SKM-1 treated with dmso at 0.1 percent for 144 hours (cell line): ENCODE results near the gene BRAF.
A peak's percentile ranks its signal among the peaks of the same experiment; 100 is the strongest.
"Not testable (repeated sequence)": the region's sequence is repeated elsewhere in the genome, so short reads cannot be mapped to it uniquely, and the experiment has no call there.

Source experiments
- DNase-seq: peaks from one replicate; lab custom pipeline; 2025; ENCODE audit not compliant: unreplicated experiment; lab: John Stamatoyannopoulos, UW

BRAF gene

DNA sequence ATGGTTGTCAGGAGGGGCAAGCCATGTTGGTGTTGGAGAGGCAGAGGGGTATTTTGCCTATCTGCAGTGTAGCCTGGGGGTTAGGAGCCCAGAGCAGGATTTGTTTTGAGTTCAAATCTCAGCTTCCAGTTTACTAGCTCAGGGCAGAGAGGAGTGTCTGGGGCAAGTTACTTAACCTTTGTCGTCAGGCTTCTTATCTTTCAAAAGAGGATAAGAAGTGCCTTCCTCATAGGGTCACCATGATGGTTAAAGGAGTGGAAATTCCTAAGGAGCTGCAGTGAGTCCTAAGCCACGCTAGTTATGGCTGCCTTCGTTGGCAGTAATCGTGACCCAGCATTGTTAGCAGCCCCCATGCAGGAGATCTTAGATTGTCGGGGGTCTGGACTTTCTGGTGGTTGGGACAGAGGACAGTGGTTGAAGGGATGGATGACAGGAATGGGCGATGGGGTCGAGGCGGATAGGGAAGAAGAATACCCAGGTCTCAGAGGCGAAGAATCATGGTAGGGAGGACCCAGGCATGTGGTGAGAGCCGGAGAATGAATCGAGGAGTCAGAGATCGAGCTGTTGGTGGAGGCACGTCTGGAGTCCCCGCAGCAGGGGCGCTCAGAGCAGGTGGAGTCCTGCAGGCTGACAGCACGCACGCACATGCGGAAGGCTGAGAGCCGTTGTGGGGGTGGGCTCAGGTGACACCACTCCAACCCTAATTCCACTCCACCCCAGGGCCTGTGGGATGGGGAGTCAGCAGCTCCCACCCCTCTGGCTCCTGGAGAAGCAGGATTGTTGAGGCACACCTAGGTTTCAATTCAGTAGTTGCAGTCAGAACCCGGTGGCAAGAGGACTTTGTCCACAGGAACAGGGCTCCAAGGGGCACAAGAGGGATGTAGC, 240.4 kb downstream of the BRAF start:
- DNase-seq: no peak

DNA sequence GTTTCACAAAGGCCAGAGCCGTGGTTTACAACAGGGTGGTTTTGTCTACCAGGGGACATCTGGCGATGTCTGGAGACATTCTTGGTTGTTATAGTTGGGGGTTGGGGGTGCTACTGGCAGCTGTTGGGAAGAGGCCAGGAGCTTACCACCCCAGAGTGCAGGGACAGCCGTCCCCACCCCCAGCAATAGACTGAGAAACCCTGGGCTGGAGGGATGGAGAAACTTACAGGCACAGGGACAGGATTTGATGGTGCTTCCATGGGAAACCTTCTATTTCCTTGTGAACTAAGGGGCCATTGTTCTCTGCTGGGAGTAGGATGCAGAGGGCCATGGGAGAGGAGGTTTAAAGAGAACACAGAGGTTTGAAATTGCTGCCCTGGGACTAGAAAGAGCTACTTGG, 241.1 kb downstream of the BRAF start:
- DNase-seq: no peak

DNA sequence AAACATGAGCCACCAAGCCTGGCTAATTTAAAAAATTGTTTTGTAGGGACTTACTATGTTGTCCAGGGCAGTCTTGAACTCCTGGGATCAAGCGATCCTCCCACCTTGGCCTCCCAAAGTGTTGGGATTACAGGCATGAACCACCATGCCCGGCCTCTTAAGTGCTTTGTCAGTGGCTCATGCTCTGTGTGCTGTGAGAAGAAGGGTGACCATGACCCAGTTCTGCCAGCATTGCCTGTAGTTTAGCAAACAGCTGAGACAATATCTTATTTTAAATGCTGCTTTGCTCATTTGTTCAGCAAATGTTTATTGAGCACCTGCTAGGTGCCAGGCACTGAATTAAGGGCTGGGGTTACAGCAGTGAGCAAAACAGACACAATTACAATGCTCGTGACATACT, 243.0 kb downstream of the BRAF start:
- DNase-seq: no peak

DNA sequence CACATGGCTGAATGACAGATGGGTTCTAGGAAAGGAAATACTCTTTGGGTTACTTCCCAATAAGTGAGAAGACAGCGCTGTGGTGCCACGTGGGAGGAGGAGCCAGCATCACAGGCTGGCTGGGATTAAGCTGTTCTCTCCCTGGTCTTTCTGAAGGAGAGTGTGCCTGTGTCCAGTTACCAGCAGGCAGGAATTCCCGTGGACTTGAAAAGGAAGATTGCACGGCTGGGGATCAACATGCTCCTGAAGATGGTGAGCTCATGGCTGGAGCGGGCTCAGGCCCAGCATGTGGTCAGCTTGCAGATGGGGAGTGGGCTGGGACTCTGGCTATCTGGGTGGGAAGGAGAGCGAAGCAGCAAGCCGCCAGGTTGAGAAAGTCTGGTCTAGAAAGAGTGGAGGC, 243.8 kb downstream of the BRAF start:
- no peak for DNase-seq

DNA sequence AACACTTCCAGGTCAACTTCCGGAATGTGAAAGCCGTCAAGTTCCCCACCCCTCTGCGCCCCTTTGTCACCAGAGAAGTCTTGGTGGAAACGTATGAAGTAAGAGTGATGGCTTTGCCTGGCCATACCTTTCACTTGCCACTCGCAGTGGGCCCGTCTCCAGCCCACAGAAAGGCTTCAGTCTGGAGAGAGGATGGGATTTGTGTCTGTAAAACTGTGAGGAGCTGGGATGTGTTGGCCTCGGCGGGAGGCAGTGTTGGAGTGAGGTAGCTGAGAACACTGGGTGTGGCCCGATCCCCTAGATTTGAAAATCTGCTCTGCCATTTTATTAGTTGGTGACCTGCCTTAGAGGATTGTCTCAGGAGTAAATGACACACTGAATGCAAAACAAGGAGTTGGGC, 245.5 kb downstream of the BRAF start:
- no peak for DNase-seq

DNA sequence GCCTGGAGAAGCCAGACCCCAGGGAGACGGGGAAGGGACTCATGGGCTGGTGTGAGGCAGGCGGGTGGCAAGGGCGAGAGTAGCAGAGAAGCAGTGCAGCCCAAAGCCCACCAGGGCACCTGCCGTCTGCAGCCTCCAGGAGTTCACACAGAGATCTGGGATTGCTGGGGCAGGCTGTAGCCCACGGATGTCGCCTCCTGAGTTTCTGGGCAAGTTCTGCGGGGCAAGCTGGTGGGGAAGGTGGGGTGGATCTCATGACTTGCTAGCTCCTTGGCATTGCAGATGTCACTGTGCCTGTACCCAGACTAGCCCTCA, 246.0 kb downstream of the BRAF start:
- no peak for DNase-seq

DNA sequence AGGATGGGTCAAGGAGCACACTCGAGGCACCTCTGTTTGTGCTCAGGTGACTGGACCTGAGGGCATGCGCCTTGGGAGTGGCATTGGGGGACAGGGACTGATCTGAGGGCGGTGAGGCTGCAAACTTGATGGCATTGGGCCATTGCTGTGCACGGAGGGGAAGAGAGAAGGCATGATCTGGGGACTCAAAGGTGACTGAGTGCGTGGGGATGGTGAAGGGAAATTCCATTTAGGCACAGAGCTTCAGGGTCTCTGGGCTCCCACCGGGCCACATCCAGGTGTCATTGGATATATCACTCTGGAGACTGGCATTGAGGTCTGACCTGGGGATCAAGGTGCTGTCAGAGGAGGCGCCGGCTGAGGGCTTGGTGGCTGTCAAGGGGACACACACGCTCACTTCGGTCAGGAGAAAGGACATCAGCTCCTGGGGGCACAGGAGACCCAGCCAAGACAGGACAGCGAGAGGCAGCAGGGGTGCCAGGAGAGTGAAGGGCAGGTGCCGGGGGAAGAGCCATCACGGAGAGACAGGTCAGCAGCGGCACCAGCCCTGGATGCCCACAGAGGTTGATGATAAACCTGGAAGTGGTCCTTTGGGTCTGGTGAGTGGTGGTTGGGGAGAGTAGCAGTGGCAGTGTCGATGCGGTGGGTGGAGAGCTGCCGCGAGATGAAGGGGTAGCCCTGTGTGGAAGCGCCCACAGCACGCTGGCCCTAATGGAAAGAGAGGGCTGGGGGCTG, 246.5 kb downstream of the BRAF start:
- DNase-seq: no peak

DNA sequence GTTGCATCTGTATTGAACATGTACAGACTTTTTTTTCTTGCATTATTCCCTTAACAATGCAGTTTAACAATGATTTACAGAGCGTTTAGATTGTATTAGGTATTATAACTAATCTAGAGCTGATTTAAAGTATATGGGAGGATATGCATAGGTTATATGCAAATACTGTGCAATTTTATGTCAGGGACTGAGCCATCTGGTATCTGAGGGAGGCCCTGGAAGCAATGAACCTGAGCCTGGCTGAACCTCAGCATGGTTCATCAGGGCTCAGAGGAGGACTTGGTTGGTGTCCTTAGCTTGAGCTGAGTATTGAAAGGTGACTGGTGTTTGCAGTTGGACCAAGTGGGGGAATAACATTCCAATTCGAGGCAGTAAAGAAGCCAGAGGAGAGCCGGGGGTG, 247.2 kb downstream of the BRAF start:
- DNase-seq: no peak

DNA sequence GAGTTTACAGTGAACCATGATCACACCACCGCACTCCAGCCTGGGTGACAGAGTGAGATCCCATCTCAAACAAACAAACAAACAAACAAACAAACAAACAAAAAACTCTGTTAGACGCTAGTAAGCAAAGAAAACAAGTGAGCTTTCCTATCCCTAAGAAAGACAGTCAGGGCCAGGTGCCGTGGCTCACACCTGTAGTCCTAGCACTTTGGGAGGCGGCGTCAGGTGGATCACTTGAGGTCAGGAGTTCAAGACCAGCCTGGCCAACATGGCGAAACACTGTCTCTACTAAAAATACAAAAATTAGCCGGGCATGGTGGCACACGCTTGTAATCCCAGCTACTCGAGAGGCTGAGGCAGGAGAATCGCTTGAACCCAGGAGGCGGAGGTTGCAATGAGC, 247.8 kb downstream of the BRAF start:
- DNase-seq: not testable (repeated sequence)

DNA sequence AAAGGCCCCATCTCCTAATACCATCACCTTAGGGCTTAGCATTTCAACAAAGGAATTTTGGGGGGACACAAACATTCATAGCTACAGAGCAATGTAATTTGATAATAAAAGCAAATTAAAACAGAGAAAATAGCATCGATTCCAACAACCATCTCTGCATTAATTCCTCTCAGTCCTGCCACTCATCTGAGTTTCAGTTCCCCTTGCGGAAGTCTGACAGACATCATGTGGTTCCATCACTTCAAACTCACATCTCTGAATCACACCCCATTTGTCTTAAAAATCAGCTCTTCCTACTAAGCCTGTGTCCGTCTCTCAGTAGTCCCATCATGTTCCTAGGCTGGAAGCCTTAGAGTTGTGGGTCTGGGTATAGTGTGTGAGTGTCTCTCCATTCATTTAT, 248.4 kb downstream of the BRAF start:
- no peak for DNase-seq

DNA sequence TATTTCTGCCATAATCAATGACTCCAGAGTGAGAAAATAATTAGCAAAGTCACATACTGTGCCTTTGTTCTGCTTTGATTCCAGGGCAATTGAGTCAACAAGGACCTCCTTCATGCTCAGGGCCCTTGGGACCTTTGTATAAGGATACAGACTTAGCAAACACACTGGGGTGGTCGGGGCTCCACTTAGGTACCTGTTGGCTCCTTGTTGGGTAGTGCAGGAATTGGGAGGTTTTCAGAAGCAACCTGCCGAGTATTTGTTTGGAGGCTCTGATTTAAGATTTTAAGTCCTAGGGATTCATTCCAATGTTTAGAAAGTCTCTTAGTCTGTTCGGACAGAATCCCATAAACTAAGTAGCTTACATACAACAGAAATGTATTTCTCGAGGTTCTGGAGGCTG, 249.0 kb downstream of the BRAF start:
- no peak for DNase-seq

DNA sequence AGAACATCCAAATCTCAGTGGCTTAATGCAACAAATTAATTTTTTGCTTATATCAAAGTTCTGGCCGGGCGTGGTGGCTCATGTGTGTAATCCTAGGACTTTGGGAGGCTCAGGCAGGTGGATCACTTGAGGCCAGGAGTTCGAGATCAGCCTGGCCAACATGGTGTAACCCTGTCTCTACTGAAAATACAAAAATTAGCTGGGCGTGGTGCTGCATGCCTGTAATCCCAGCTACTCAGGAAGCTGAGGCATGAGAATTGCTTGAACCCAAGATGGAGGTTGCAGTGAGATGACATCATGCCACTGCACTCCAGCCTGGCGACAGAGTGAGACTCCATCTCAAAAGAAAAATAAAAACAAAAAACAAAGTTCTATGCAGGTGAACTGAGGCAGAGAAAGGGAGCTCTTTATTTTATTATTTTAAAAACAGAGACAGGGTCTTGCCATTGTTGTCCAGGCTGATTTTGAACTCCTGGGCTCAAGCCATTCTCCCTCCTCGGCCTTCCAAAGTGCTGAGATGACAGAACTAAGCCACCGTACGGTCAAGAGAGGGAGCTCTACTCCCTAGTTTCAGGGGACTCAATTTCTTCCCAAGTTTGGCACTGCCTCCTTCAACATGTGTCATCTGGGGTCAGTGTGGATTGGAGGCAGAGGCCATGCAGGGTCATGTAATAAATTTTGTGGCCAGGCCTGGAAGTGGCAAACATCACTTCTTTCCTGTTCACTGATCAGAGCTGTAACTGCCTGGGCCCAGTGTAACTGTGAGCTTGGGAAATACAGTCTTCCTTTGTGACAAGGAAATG, 249.6 kb downstream of the BRAF start:
- peak; percentile 49 for DNase-seq

DNA sequence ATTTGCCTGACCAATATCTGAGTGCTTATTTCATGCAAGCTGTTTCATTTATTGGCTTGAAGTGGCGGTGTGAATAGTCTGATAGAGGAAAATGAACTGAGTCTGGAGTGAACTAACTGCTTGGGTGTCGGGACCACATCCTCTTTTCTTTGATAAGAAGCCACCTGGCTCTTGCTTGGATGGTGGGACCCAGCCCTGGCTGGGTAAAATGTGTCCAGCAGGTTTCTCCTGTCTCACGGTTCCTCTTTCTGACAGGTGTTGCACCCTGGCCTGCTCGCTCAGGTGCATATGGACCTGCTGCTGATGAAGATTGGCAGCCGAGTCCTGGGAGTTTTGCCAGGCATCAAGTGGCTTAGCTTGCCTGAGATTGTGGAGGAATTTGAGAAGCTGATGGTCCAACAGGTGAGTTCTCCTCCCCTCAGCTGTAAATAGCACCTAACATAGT, 250.4 kb downstream of the BRAF start:
- DNase-seq: no peak

DNA sequence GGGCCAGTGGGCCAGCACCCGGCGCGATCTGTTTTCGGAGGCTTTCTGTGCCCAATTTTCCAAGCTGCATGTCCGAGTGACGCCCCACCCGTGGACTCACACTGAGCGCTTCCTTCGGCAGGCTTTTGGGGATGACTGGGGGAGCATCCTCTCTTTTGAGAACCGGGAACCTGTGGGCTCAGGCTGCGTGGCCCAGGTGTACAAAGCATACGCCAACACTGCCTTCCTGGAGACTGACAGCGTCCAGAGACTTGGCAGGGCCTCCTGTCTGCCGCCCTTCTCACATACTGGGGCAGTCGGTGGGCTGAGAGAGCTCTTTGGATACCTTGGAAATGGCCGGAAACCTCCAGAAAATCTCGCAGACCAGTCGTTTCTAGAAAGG, 251.0 kb downstream of the BRAF start:
- DNase-seq: no peak

DNA sequence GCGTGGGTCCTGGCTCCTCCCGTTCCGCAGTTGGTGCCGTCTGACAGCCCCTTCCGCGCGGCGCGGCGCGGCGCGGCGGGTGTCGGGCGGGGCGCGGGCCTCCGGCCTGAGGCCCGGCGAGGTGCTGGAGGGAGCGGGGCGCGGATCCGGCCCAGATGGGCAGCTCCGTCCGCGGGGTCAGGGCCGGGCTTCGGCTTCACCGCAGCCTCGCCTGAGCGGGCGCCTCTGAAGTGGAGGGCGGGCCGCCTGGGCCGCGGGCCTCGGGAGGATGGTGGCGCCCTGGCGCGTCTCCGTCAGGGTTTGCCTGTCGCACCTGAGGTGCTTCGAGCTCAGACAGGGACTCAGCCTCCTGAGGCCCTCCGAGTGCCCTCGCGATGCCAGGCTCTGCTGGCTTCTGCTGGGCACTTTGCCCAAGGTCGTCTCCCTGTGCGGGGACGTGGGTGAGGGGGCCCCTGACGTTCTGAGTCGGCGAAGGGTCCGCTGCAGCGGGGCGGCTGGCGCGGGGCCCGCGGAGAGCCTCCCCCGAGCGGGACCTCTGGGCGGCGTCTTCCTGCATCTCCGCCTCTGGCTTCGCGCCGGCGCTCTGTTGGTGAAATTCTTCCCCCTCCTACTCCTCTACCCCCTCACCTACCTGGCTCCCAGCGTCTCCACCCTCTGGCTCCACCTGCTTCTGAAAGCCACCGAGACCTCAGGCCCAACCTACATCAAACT, 251.5 kb downstream of the BRAF start:
- DNase-seq: peak; percentile 28

DNA sequence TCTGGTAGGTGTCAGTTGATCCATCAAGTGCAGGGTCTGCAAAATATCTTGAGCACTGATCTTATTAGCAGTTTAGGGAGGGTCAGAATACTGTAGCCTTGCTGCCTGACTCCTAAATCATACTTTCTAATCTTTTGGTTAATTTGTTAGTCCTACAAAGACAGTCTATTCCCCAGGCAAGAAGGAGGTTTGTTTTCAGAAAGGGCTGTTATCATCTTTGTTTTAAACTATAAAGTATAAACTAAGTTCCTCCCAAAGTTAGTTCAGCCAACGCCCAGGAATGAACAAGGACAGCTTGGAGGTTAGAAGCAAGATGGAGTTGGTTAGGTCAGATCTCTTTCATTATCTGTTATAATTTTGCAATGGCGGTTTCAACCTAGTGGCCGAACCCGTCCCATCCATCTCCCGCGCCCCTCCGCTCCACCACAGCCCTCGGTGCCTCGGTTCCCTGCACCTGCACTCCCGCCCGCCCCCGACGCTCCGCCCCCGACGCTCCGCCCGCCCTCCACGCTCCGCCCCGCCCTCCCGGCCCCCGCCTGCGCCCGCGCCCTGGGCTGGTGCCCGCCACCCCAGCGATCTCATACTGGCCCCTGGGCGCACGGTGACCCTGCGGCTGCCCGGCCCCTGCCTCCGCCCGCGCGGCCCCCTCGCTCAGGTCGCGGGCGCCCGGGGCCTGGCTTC, 252.2 kb downstream of the BRAF start, which contains the start of gene ADCK2:
Gene ADCK2 (plus strand): TSS at position 564 of the 681 bp plus-strand sequence. CDS start 386 bp downstream, outside the sequence.
- DNase-seq: peak; percentile 28

DNA sequence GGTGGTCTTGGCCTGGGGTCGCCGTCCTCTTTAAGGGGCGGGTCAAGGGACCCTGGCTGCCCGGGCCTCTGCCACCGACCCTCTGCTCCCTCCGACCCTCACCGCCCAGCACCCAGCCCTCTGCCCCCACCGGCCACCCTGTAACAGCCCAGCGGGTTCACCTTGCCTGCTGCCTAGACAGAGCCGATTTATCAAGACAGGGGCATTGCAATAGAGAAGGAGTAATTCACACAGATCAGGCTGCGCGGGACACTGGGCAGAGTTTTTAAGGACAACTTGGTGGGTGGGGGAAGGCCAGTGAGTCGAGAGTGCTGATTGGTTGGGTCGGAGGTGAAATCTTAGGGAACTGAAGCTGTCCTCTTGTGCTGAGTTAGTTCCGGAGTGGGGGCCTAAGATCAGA, 252.8 kb downstream of the BRAF start:
- no peak for DNase-seq

DNA sequence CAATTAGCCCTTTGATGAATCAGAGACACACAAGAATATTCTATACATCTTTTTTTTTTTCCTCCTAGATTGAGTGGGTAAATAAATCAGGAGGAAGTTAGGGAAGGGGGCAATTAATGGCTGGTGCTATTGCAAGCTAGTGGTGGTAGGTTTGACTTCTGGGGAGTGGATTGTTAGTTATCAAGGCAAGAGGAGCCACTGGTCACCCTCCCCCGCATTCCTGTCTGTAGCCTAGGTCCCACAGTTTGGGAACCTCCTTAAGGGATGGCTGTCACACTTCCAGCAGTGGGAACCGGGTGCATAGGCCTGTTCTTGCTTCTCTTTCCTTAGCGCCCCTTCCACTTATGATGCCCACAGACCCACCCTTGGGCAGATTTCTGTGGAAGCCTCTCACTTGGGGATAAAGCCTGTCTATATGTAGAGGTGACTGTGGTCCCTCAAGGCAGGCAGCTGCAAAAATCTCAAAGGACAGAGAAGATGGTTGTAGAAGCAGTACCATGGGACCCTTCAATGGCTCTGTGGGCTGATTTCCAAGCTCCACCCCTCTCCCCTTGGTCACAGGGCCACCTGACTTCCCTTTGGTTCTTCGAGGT, 254.3 kb downstream of the BRAF start:
- DNase-seq: no peak

DNA sequence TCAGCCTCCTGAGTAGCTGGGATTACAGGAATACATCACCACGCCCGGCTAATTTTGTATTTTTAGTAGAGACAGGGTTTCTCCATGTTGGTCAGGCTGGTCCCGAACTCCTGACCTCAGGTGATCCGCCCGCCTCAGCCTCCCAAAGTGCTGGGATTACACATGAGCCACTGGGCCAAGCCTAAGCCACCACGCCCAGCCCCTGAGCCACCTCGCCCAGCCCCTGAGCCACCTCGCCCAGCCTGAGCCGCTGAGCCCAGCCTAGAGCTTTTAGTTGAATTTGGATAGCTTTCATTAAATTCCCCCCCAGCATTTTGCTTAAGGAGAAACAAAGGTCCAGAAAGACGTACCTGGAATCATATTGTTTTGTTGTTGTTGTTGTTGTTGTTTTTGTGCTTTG, 254.9 kb downstream of the BRAF start:
- DNase-seq: not testable (repeated sequence)

DNA sequence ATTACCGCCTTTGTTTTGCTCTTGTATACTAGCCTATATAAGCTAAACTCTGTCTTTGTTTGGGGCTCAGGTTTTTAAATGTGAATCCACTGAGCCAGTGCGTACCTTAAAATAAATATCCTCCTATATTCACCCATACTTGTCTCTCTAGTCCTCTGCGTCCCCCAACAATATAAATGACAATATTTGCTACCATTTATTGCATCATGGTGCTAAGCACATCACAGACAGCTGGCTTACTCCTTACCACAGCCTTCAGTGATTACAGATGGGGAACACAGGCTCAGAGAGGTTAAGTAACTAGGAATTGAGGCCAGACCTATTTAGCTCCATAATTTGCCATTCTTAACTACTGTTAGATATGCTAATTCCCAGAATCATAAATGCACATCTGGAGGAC, 255.4 kb downstream of the BRAF start:
- DNase-seq: no peak
